ENCODE results near the gene EYS. TPM values are rescaled to one million over a fixed set of nuclear protein-coding genes. Genes with fewer than 3 reads are reported as not detected.

Gene EYS
- polyA plus RNA-seq, 1 of the 3 experiments (the other 2 are of a cell fraction): 0.05 TPM

- no peak for TF ChIP-seq USF2 (IDR thresholded peaks at IDR 0.05; ENCODE audit: borderline replicate concordance, low read depth, low read length)
- no peak for TF ChIP-seq IRF3 (IDR thresholded peaks at IDR 0.05; ENCODE audit: low read depth, low read length)
- TF ChIP-seq MXI1 (IDR thresholded peaks at IDR 0.05; ENCODE audit: low read depth, low read length): no peak
- TF ChIP-seq FOXJ3 (CRISPR knock-in tag; IDR thresholded peaks at IDR 0.05): no peak
- no peak for TF ChIP-seq PBX3 (IDR thresholded peaks at IDR 0.05)
- TF ChIP-seq CHD2 (IDR thresholded peaks at IDR 0.05; ENCODE audit: low read length, partially characterized antibody): no peak
- no peak for TF ChIP-seq POLR2AphosphoS5 (IDR thresholded peaks at IDR 0.05; ENCODE audit: low read depth, low read length)
- TF ChIP-seq FOSL2 (IDR thresholded peaks at IDR 0.05; ENCODE audit: borderline replicate concordance, low read depth): no peak
- no peak for TF ChIP-seq NFIC (IDR thresholded peaks at IDR 0.05; ENCODE audit: borderline replicate concordance)
- no peak for TF ChIP-seq TCF12 (IDR thresholded peaks at IDR 0.05)
Measured at GRCh38 chr6:64294034-64294433, 1413.0 kb downstream of the EYS start (continued).

GRCh38 chr6:64293298-64293697 is 1413.7 kb downstream of the EYS start:
- Histone ChIP-seq H3K9me3 (no peaks in the 10 kb centered on the region), H3K27me3 (ENCODE audit: insufficient read depth) (no peaks in the 10 kb centered on the region), H3K79me2 (ENCODE audit: insufficient read depth) (no peaks in the 10 kb centered on the region), H3K9ac (no peak overlapping the region), H3K9me2 (no peaks in the 10 kb centered on the region), H4K20me1 (ENCODE audit: insufficient read depth) (no peaks in the 10 kb centered on the region), H2AFZ (ENCODE audit: low read depth) (no peak overlapping the region), H3K4me2 (0 out of 2 replicates have a peak overlapping the region, but pooled peaks have one; percentile 2), H3F3A (replicated peaks; ENCODE audit: insufficient read depth) (peaks cover 16% of the 10 kb centered on the region), H3K4me3 (ENCODE audit: low read depth in 2 of 2, low read length in 1 of 2) (no peak overlapping the region), H3K36me3 (replicated peaks in 1 of 2; ENCODE audit: control insufficient read depth in 1 of 2, insufficient read depth in 2 of 2, low read length in 1 of 2) (no peaks in the 10 kb centered on the region), H3K4me1 (ENCODE audit: control insufficient read depth in 1 of 2, insufficient read depth in 2 of 2, low read depth in 1 of 2, low read length in 1 of 2) (peaks cover 0 to 17% of the 10 kb centered on the region in 2 experiments; a peak in 1 of 4 replicates), H3K27ac (ENCODE audit: low read depth in 2 of 2, low read length in 1 of 2) (peak overlapping the region in 1 of 2 experiments; percentile 37; a peak in 2 of 4 replicates)
- TF ChIP-seq RXRA (IDR thresholded peaks at IDR 0.05; ENCODE audit: borderline replicate concordance, low read depth) (no peak), EP300 (IDR thresholded peaks at IDR 0.05; ENCODE audit: borderline replicate concordance in 1 of 2, low read depth in 1 of 2, low read length in 1 of 2) (0 out of 4 replicates have a peak, but pooled peaks of 1 of the 2 experiments have one; percentile 22), FOXJ3 (CRISPR knock-in tag; IDR thresholded peaks at IDR 0.05) (no peak), CTCF (IDR thresholded peaks at IDR 0.05) (no peak), NRF1 (IDR thresholded peaks at IDR 0.05; ENCODE audit: low read depth, low read length) (no peak), RAD21 (IDR thresholded peaks at IDR 0.05; ENCODE audit: low read length) (no peak), REST (IDR thresholded peaks at IDR 0.05; ENCODE audit: low read depth, low read length) (no peak), TAF1 (IDR thresholded peaks at IDR 0.05; ENCODE audit: borderline replicate concordance, low read depth, low read length) (no peak)
- POLR2A ChIA-PET: no interaction called here
- DNase-seq: no peak
- CTCF ChIA-PET: no interaction called here

Data from SK-N-SH (cell line).